NCI-H1092 (cell line): ENCODE results near the gene FAM177B.

ENCODE experiments used
- DNase-seq: peaks from one replicate; lab custom pipeline; 2025; lab: John Stamatoyannopoulos, UW

Gene FAM177B

DNA sequence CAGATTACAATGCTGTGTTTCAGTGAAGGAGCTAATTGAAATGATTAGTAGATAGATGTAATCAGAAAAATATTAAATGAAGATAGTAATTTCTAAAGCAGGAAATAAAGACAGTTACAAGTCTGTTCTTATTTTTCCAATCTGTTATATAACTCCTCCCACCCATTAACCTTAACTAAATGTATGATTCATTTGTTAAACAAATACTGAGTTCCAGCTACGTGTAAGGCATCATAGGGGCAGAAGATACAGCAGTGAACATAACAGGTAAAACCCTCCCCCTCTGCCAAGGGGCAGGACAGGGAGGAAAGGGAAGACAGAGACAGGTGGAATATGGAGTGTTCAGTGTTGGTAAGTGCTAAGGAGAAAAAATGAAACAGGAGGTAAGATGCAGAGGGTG, at the start of gene FAM177B:
Gene FAM177B (plus strand): TSS at position 231 of the 400 bp plus-strand sequence. CDS start 9,344 bp downstream, outside the sequence.
- no peak for DNase-seq

DNA sequence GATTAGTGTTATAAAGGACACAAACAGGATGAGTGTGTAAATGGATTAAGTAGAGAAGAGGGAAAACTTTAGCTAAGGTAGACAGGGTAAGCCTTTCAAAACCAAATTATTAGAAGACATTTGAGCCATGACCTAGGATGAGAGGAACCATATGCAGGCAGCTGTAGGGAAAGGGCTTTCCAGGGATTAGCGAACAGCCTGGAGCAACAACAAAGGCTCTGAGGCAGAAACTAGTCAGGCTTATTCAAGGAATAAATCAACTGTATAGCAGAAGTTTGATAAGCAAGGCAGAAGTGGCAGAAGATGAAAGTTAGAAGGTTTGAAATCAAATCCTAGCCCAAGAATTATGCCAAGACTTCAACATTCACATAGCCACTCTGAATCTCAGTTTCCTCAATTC, 46.0 kb upstream of the FAM177B start:
- no peak for DNase-seq

DNA sequence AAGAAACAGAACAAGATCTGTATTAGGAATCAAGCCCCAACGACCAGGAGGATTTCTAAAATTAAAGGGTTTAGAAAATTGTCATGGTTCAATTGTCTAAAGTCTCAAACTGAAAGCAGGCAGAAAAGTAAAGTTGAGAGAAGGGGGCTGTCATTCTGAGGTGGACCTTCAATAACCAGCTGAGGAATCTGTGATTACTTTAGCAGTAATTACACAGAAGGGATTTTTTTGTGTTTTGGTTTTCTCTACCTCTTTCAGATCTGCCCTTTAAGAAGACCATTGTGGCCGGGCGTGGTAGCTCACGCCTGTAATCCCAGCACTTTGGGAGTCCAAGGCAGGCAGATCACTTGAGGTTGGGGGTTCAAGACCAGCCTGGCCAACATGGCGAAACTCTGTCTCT, 42.1 kb upstream of the FAM177B start:
- no peak for DNase-seq

DNA sequence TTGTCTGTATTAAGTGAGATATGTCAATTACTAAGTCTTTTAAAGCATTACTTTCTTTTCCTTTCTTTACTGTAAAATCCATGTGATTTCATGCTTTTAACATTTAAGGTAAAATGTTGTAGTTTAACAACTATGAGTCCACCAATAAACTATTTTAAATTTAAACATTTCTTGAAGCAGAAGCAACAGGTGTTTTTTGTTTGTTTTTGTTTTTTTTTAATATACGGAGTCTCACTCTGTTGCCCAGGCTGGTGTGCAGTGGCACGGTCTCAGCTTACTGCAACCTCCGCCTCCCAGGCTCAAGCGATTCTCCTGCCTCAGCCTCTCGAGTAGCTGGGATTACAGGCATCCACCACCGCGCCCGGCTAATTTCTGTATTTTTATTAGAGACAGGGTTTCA, 40.3 kb upstream of the FAM177B start:
- DNase-seq: no peak

DNA sequence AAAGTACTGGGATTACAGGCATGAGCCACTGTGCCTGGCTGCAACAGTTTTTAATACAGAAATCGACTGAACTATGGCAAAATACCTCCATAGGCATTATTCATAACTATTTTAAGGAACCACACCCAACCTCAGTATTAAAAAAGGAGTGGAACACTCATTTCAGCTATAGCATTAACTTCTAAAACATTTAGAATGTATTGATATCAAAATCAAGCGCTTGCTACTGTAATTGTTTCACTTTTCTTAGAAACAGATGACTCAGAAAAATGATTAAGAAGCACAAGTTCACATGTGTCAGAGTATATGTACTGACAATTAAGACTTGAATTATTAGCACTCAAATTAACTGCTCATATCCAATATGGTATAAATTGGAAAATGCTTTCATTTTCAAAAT, 39.8 kb upstream of the FAM177B start:
- DNase-seq: no peak

DNA sequence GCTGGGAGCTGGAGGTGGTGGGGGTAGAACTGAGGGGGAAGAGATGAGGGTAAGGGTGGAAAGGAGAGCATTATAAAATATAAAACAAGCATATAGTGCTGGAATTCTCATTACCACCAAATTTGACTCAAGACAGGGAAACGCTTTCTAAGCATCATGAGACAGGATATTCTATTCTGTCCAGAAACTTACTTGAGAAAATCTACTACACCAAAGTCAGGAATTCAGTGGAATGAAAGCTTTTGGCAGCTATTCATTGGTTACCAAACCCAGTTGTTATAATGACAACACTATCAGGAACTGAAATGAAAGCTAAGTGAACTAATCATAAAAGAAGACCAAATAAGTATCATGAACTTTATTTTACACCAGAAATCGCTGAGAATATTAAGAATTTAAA, 39.2 kb upstream of the FAM177B start:
- DNase-seq: no peak

DNA sequence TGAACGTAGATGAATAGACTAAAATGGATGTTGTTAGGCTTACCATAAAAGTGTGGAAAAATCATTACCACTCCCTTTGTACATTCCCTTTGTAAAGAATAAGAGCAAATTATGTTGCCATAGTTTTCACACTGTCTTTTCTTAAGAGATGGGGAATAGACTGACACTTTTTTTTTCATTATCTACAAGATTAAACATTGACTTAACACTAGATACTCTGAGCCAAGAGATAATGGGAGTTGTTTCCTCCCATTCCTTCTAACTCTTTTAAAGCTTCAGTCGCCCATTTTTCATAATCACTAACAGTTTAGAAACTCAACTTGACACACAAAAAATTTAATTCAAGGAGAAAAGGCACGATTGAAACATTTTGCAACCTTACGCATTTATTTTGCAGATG, 34.8 kb upstream of the FAM177B start:
- DNase-seq: no peak

DNA sequence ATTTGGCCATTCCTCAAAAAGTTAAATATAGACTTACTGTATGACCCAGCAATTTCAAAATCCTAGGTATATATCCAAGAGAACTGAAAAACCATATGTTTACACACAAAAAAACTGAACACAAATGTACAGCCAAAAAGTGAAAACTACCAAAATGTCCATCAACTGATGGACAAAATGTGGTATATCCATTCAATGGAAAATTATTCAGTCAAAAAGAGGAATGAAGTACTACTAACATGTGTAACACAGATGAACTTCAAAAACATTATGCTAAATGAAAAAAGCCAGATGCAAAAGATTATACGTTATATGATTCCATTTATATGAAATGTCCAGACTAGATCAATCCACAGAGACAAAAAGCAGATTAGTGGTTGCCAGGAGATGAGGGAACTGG, 32.7 kb upstream of the FAM177B start:
- no peak for DNase-seq

DNA sequence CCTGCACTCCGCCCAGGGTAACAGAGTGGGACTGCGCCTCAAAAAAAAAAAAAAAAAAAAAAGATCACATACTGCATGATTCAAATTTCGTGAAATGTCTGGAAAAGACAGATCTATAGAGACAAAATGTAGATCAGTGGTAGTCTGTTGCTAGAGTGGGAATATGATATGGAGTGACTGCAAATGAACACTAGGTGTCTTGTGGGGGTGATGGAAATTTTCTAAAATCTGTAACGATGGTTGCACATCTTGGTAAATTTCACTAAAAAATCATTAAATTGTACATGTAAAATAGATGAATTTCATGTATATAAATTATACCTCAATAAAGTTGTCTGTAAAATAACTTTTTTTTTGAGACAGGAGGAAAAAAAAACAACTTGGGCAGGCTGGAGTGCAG, 30.2 kb upstream of the FAM177B start:
- no peak for DNase-seq

DNA sequence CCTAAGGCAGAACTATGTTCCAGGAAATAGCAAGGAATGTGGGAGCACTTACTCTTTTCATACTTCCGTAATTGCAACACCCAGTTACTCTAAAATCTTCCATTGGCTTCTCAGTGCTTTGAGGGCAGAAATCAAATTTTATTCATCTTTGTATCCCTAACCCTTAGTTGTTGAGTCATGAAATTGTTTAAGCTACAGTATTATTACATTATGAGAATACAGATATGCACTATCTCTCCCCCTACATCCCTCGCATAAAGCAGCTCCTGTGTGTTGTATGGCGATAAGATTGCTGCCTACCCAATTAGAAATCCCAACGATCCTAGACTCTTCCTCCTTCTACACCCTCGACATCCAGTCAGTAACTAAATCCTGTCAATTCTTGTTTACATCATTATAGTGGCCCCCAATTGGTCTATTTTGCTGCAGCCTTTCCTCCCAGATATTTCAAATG, 27.3 kb upstream of the FAM177B start:
- no peak for DNase-seq

DNA sequence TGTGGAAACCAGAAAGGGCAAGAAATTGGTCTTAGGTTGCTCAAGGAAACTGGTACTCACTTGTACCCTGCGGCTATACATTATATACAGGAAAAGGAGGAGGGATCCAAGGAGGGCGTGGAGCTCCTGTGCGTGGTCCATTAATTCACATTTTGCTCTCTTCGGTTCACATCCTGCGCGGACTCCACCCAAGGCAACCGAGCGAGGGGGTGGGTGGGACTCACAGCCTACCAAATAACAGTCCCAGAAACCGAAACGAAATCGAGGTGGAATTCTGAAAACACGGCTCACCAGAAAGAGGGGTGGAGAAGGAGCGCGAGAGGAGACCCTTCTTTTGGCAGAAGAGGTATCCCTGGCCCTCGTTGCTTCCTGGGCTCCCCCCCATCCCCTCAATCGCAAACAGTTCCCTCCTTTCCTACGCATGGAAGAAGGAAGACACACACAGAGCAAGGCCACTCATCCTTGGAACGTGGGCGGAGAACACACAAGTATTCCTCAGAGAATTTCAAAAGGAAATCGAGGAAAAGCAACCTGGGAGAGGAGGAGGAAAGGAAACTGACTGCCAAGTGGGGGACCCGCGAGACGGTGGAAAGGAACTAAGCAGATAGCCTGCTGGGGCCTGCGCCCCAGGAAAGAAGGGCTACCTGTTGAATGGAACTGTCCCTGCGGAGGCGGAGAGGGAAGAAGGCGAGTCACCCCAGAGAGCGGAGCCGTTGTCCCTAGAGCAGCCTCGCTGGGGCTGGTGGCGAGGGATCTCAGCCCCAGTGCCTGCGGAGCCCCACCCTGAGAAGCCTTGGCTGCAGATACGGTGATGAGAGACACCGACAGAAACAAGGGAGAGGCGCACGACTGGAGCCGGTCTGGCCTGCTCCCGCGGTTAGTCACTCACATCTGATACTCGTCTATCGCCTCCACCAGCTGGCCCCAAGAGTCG, 25.4 kb upstream of the FAM177B start:
- DNase-seq: peak; percentile 17

DNA sequence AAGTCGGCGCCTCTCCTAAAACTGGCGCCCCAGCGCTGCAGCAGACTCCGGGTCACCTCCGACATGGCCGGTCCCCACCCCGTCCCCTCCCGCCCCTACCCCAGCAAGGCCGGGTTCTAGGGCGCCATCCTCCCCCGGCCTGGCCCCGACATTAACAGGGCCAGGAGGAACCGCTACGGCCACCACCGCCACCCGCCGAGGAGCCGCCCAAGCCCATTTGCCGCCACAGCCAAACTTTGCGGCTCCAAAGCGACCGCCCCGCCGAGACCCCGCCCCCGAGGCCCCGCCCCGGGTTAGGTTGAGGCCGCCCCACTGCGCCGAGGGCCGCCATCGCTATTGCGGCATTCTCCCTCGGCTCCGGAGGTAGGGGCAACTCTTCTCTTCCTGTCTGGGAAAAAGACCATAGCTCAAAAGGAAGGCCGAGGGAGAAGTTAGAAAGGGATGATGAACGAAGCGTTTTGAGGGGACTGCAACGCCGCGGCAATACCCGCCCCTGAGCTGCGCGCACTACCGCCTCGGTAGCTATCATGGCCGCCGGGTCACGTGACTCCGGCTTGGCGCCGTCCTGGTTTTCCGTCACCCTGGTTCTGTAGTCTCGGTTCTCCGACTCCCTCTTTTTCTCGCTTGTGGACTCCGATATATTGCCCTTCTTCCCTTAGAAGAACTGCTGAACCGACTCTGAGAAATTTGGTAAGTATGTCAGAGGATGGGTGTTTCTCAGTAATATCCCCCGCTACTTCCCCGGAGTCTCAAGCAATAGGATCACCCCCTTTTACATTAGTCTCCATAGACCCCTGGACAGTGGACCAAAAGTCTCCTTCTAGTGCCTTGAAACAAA, 24.5 kb upstream of the FAM177B start, which contains the start of the genes AIDA and BROX:
Gene AIDA (minus strand): TSS at position 239 of the 838 bp plus-strand sequence. CDS start 174 bp downstream, at position 65.
Gene BROX (plus strand): TSS at position 312 of the 838 bp plus-strand sequence. CDS start 3,136 bp downstream, outside the sequence.
- DNase-seq: peak; percentile 88

DNA sequence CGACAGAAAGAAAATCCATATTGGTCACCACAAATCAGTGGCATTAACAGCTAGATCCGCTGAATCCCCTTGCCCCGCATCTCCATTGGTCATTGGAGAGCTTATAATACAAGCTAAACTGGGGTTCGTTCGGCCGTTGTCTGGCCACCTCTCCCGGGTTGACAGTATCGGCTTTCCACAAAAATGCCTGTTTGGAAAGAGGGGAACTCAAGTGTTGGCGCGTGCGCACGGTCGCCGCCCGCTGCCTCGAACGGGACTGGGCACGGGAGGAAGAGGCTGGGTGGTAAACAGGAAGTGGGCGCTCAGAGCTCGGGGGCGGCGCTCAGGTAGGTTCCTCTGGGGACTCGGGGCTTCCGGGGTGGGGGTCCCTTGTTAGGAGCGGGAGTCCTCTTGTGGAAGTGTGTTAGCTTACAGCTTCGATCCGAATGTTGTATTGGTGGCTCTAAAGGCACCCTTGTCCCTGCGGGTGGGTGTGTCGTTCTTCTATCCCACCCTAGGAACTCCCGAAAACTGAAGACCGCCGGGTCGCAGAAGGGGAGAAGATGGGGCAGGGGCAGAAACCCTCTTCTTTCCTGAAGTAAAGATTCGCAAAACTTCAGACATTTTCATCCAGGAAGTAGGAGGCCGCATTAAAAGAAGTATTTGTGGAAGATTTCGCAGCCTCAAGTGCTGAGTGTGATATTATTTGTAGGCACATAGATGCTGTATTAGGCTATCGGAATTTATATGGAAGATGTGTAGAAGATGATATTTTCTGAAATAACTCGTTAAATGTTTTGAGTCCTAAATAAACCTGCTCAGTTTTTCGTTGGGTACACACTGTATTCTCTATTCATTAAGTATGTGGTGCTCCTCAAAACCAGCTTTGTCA, 23.7 kb upstream of the FAM177B start:
- peak; percentile 96 for DNase-seq

DNA sequence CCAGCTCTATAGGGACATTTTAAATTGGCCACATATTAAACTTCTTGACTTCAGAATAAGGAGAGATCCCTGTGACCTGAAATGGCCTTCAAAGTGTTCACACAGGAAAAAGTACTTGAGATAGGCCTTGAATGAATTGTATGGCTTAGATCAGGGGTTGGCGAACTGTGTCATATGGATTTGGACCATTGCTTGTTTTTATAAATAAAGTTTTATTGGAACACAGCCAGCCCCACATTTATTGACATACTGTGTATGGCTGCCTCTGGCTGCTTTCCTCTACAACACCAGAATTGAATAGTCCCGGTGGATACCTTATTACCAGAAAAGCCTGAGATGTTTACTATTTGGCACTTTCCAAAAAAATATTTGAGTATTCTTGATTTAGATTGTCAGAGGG, 20.6 kb upstream of the FAM177B start:
- no peak for DNase-seq

DNA sequence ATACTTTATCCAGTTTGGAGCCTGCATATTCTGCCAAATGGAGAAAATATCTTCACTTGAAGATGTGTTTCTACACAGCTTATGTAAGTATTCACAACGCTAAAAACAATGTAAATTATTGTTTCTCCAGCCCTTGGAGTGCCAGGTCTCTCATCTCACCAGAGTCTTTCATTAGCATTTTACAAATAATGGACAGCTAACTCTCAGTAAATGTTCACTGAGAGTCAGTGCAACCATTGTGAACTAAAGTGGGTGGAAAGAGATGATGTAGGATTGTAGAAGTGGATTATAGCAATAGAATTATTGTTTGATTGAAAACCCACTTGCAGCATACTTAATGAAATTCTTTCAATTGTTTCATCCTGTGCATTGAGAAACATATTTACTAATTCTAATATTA, 8.3 kb upstream of the FAM177B start:
- DNase-seq: no peak

DNA sequence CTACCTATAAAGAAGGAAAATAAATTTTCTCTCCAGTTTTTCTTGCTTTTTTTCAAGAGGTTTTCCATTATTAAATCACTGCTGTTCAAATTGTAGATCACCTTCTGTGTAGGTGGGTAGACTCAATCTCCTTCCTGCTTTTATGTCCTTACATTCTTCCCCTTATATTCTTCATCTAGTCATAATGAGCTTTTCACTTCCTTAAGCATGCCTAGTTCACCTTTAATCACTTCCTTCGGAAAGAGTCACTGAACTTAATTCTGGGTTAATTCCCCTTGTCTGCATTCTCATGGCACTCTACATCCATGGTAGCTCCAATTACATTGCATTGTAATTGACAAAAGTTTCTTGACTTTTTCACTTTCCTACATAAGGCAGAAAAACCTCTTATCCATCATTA, 6.1 kb upstream of the FAM177B start:
- DNase-seq: no peak

DNA sequence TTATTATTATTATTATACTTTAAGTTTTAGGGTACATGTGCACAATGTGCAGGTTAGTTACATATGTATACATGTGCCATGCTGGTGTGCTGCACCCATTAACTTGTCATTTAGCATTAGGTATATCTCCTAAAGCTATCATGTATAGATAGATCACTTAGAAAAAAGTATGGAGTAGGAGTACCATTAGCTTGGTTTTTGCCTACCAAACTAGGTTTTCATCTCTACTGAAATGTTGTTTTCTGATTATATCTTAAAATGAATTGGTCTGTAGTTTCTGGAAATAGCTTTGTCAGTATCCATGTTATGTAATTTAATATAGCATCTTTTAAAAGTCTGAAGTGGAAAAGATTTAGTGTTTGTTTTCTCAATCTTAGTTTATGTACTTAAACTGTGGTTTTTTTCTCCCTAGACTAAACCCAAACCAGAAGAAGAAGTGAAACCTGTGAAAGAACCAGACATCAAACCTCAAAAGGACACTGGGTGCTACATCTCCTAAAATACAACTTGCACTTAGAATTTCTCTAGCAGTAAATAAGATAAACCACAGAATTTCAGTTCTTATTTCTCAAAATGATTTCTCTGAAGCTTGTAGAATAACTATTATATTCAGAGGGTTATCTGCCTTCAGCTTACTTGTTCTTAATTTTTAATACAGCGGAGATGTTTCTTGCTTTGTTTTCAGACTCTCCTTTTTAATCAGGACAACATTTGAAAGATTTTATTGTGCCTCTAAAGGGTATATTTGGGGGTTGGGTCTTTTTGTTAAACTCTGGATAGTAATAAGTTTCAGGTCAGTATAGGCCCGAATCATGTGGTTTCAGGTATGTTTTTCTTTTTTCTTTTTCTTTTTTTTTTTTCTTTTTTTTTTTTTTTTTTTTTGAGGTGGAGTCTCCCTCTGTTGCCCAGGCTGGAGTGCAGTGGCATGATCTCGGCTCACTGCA, 4.5 kb upstream of the FAM177B start:
- DNase-seq: no peak

DNA sequence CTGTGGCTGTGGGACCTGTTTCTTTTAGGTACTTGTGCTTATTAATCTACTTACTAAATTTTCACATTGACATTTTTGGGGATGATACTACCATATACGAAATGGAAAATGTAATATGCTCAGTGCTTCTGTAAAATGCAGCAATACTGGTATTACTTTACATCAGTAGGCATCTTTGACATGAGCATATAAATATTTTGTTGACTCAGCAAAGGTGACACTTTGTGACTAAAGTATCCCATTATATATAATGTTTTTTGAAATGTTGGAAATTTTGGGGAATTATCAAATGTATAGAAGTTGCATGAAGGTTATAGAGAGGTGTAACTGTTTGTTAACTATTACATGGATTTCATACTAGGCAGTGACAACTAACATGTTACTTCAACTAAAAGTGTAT, 2.3 kb upstream of the FAM177B start:
- no peak for DNase-seq

DNA sequence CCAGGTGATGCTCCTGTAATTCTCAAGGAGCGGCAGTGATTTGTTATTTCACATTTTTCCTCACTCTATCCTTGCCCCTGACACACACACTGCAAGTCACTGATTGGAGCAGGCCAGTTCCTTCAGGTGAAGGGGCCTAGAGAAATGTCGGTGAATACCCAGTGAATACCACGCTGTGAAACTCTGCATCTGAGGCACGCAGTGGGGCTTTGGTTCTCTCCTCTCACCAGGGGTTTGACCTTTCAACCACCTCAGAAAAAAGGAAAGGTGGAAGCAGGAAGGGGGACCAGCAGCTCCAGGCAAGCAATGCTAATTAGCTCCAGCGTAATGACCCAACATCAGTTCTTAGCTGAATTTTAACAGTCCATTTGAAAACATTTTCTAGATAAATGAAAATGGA, 532 bp upstream of the FAM177B start:
- no peak for DNase-seq

DNA sequence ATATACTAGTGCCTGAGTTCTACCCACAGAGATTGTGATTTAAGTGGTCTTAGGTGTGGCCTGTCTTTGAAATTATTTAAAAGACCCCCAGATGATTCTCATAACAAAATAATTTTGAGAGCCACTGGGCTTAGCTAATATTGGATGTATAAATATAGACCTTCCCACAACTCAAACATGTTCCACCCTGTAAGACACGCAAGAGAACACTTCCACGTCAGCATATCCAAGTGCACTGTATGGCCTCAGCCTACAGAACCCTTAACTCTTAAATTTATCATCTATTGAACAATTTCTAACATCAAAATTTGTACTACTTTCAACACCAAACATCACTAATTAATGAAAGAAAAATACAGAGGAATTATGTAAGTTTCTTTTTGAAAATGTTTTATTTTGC, 2.5 kb downstream of the FAM177B start:
- no peak for DNase-seq

DNA sequence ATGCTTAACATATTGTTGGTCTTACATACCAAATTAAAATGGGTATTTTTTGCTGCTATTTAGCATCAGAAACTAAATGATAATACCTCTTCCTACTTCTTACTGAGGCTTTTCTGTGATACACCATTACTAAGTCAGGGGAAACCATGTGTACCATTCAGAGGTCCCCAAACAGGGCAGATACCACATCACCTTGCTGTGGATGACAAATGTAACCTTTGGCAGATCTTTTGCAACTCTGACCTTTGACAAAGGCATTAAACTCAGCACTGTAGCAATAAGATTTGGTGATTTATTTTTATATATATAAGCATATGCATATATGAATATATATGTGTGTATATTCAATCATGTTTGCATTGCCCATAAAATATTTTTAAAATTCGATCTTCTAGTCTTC, 2.9 kb downstream of the FAM177B start:
- DNase-seq: no peak
